Tibial nerve (tissue), 3 donors: Measurements from ENCODE around the gene CTSL.

Experiments
- CTCF ChIP-seq, 5 experiments: fragments of 200-600 bp in 3 of 5; fragments of 450-650 bp in 2 of 5; sonication (generic) in 3 of 5; IDR thresholded peaks; one replicate each; pipeline ENCODE4 v1.5.1; 2016 to 2019; ENCODE audit warnings: antibody characterized with exemption in 5 of 5, mild to moderate bottlenecking in 3 of 5, moderate library complexity in 2 of 5
- POLR2A ChIP-seq, 2 donors: fragments of 450-650 bp; IDR thresholded peaks; one replicate each; pipeline ENCODE4 v1.6.1; 2017; ENCODE audit warnings: antibody characterized with exemption in 2 of 2, mild to moderate bottlenecking in 2 of 2, moderate library complexity in 2 of 2

GRCh38 chr9:87776481-87777379 is 50.8 kb downstream of the CTSL start:
- TF ChIP-seq CTCF (IDR thresholded peaks at IDR 0.05) (no peak), POLR2A (IDR thresholded peaks at IDR 0.05) (no peak)
